Measurements from ENCODE around the gene CYB5R2. TPM values are rescaled to one million over a fixed set of nuclear protein-coding genes. Genes with fewer than 3 reads are reported as not detected.

CYB5R2 gene
- total RNA-seq, 1 donor from 2014 or later, result 24.6 TPM

- Mint-ChIP-seq H3K4me3 (no peak overlapping the region), H3K27me3 (ENCODE audit: insufficient read depth, low read depth) (peaks cover 4% of the 10 kb centered on the region), H3K9me3 (no peaks in the 10 kb centered on the region), H3K36me3 (no peaks in the 10 kb centered on the region), H3K27ac (no peak overlapping the region), H3K4me1 (no peaks in the 10 kb centered on the region)
- Histone ChIP-seq H3K27ac (no peak overlapping the region), H3K79me2 (ENCODE audit: low read depth) (no peaks in the 10 kb centered on the region), H2AFZ (replicated peaks) (no peak overlapping the region), H3K9me3 (ENCODE audit: low read depth) (no peaks in the 10 kb centered on the region), H4K20me1 (ENCODE audit: low read depth) (no peaks in the 10 kb centered on the region), H3K27me3 (no peaks in the 10 kb centered on the region), H3K4me1 (peaks cover 7% of the 10 kb centered on the region), H3F3A (ENCODE audit: low read depth) (peaks cover 4% of the 10 kb centered on the region), H3K36me3 (no peaks in the 10 kb centered on the region), H3K4me2 (no peak overlapping the region), H3K4me3 (no peak overlapping the region), H3K9ac (no peak overlapping the region)
- DNase-seq (ENCODE audit: low spot score), result no peak
- TF ChIP-seq EZH2phosphoT487 (IDR thresholded peaks at IDR 0.05) (no peak), EZH2 (IDR thresholded peaks at IDR 0.05) (no peak), CTCF (IDR thresholded peaks at IDR 0.05) (no peak)
These were observed 13.5 kb upstream of the CYB5R2 start for GRCh38 chr11:7686761-7687160.

GRCh38 chr11:7683571-7683970 lies 10.3 kb upstream of the CYB5R2 start:
- Histone ChIP-seq H3K27me3 (no peaks in the 10 kb centered on the region), H3K9ac (no peak overlapping the region), H3K79me2 (ENCODE audit: low read depth) (no peaks in the 10 kb centered on the region), H3K4me2 (no peak overlapping the region), H3K36me3 (no peaks in the 10 kb centered on the region), H3K27ac (no peak overlapping the region), H3K4me1 (peaks cover 7% of the 10 kb centered on the region), H3F3A (ENCODE audit: low read depth) (peaks cover 4% of the 10 kb centered on the region), H2AFZ (replicated peaks) (no peak overlapping the region), H4K20me1 (ENCODE audit: low read depth) (no peaks in the 10 kb centered on the region), H3K9me3 (ENCODE audit: low read depth) (no peaks in the 10 kb centered on the region), H3K4me3 (no peak overlapping the region)
- Mint-ChIP-seq H3K4me1 (peaks cover 2% of the 10 kb centered on the region), H3K36me3 (no peaks in the 10 kb centered on the region), H3K9me3 (peaks cover 2% of the 10 kb centered on the region), H3K27ac (no peak overlapping the region), H3K27me3 (ENCODE audit: insufficient read depth, low read depth) (peaks cover 6% of the 10 kb centered on the region), H3K4me3 (no peak overlapping the region)
- no peak for TF ChIP-seq CTCF (IDR thresholded peaks at IDR 0.05)
- TF ChIP-seq EZH2 (IDR thresholded peaks at IDR 0.05), result no peak
- no peak for TF ChIP-seq EZH2phosphoT487 (IDR thresholded peaks at IDR 0.05)
- DNase-seq (ENCODE audit: low spot score), result no peak

DNA sequence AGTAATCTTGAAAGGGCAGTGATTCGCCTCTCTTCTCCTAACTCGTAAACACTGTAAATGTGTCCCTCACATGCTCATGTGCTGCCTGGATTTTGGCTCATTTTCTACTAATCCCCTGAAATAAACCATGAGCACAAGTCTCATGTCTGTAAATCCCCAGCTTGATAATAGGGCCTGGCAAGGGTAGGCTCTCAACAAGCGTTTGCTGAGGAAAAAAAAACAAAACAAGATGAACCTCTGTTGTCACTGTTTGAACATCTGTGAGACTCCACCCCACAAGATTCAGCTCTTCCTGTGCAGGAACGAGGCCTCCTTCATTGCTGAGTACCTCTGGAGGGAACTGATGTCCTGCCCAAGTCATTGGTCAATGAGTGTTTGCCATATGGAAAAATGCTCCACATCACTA lies 4.5 kb upstream of the CYB5R2 start:
- Histone ChIP-seq H3K9ac (no peak overlapping the region), H4K20me1 (ENCODE audit: low read depth) (no peaks in the 10 kb centered on the region), H3F3A (ENCODE audit: low read depth) (peaks cover 4% of the 10 kb centered on the region), H3K9me3 (ENCODE audit: low read depth) (no peaks in the 10 kb centered on the region), H3K36me3 (no peaks in the 10 kb centered on the region), H3K4me3 (no peak overlapping the region), H3K4me1 (peaks cover 4% of the 10 kb centered on the region), H3K27ac (no peak overlapping the region), H2AFZ (replicated peaks) (no peak overlapping the region), H3K4me2 (no peak overlapping the region), H3K27me3 (peaks cover 10% of the 10 kb centered on the region), H3K79me2 (ENCODE audit: low read depth) (peaks cover 6% of the 10 kb centered on the region)
- Mint-ChIP-seq H3K9me3 (peaks cover 7% of the 10 kb centered on the region), H3K27ac (no peak overlapping the region), H3K4me3 (no peak overlapping the region), H3K27me3 (ENCODE audit: insufficient read depth, low read depth) (peaks cover 12% of the 10 kb centered on the region), H3K4me1 (peaks cover 9% of the 10 kb centered on the region), H3K36me3 (no peaks in the 10 kb centered on the region)
- no peak for TF ChIP-seq CTCF (IDR thresholded peaks at IDR 0.05)
- TF ChIP-seq EZH2 (IDR thresholded peaks at IDR 0.05), result no peak
- no peak for TF ChIP-seq EZH2phosphoT487 (IDR thresholded peaks at IDR 0.05)
- DNase-seq (ENCODE audit: low spot score), result no peak

Data from neural progenitor cell (in vitro differentiated cells).